IMR-90 (cell line): Measurements from ENCODE around the gene SEZ6L. TPM values are rescaled to one million over a fixed set of nuclear protein-coding genes. Genes with fewer than 3 reads are reported as not detected.

Experiments
- ATAC-seq: fragments of 200-7000 bp; cut with Tn5 transposase; 2 replicates; pipeline ENCODE4 v1.9.1; 2020; ENCODE audit warnings: low read depth, mild to moderate bottlenecking, moderate library complexity
- BruUV-seq: library from RNA; stranded (reverse); fragments of 400-500 nt; replicated peaks from 2 replicates; lab custom pipeline; 2021; lab: Mats Ljungman, UMichigan
- CTCF ChIA-PET: fragments of 300-600 bp; formaldehyde crosslinking; extraction: SDS; loops from one replicate; lab custom pipeline; 2021; ENCODE audit warnings: antibody characterized with exemption; lab: Yijun Ruan, JAX
- POLR2A ChIA-PET: fragments of 300-600 bp; sonication (Branson Sonifier 250); formaldehyde crosslinking; loops from one replicate; lab custom pipeline; 2022; ENCODE audit warnings: antibody characterized with exemption; ENCODE audit not compliant: unreplicated experiment; lab: Charles Lee
- DNase-seq: peaks from one replicate; pipeline ENCODE4 v3.0.0; 2013
- H2AFZ ChIP-seq: replicated peaks from 2 replicates; pipeline ENCODE3; 2013; ENCODE audit warnings: low read length, mild to moderate bottlenecking; ENCODE audit not compliant: poor library complexity
- H2AK5ac ChIP-seq: 2 replicates; pipeline ENCODE4 v1.6.1; 2013; ENCODE audit warnings: low read depth, low read length, inconsistent platforms
- H2AK9ac ChIP-seq: replicated peaks from 2 replicates; pipeline ENCODE3; 2013; ENCODE audit warnings: mild to moderate bottlenecking, low read depth, low read length, moderate library complexity; ENCODE audit not compliant: poor library complexity
- H2BK120ac ChIP-seq: 2 replicates; pipeline ENCODE4 v1.6.1; 2013; ENCODE audit warnings: low read depth, low read length, inconsistent platforms
- H2BK15ac ChIP-seq: 3 replicates; pipeline ENCODE4 v1.6.1; 2013; ENCODE audit warnings: low read depth, low read length, inconsistent platforms
- H2BK20ac ChIP-seq: 2 replicates; pipeline ENCODE4 v1.6.1; 2013; ENCODE audit warnings: low read depth, mild to moderate bottlenecking, inconsistent platforms, low read length, moderate library complexity
- H2BK5ac ChIP-seq: 2 replicates; pipeline ENCODE4 v1.6.1; 2013; ENCODE audit warnings: mild to moderate bottlenecking, low read depth, low read length, inconsistent platforms; ENCODE audit not compliant: poor library complexity, severe bottlenecking
- H3K14ac ChIP-seq: replicated peaks from 2 replicates; pipeline ENCODE4 v1.6.1; 2013; ENCODE audit warnings: low read depth, low read length, inconsistent platforms
- H3K18ac ChIP-seq: 2 replicates; pipeline ENCODE4 v1.6.1; 2013; ENCODE audit warnings: low read depth, low read length, control low read depth
- H3K23ac ChIP-seq: 2 replicates; pipeline ENCODE4 v1.6.1; 2013; ENCODE audit warnings: low read depth, low read length, inconsistent platforms
- H3K27ac ChIP-seq: 2 replicates; pipeline ENCODE4 v1.5.1; 2013; ENCODE audit warnings: mild to moderate bottlenecking, control low read depth, low read length; ENCODE audit not compliant: insufficient read depth
- H3K27me3 ChIP-seq: 2 replicates; pipeline ENCODE4 v1.6.1; 2013; ENCODE audit warnings: low read length; ENCODE audit not compliant: control insufficient read depth, insufficient read depth
- H3K36me3 ChIP-seq: 2 replicates; pipeline ENCODE4 v1.6.1; 2013; ENCODE audit warnings: low read length, mixed read lengths; ENCODE audit not compliant: control insufficient read depth, insufficient read depth
- H3K4ac ChIP-seq: 2 replicates; pipeline ENCODE4 v1.6.1; 2013; ENCODE audit warnings: low read depth, low read length, inconsistent platforms
- H3K4me1 ChIP-seq: 2 replicates; pipeline ENCODE4 v1.6.1; 2013; ENCODE audit warnings: low read length, mixed read lengths; ENCODE audit not compliant: control insufficient read depth, insufficient read depth
- H3K4me2 ChIP-seq: 2 replicates; pipeline ENCODE4 v1.6.1; 2013; ENCODE audit warnings: low read depth, mild to moderate bottlenecking, control low read depth, low read length, moderate library complexity
- H3K4me3 ChIP-seq: 2 replicates; pipeline ENCODE4 v1.5.1; 2013; ENCODE audit warnings: low read depth, mild to moderate bottlenecking, control low read depth, low read length, moderate library complexity; ENCODE audit not compliant: insufficient read depth
- H3K56ac ChIP-seq: 2 replicates; pipeline ENCODE4 v1.6.1; 2013; ENCODE audit warnings: low read length, inconsistent platforms; ENCODE audit not compliant: insufficient read depth; ENCODE audit errors: extremely low read depth
- H3K79me1 ChIP-seq, 2 experiments: 2 replicates each; pipeline ENCODE4 v1.6.1; 2013; ENCODE audit warnings: low read length in 2 of 2, inconsistent platforms in 1 of 2, low read depth in 1 of 2
- H3K9ac ChIP-seq: 2 replicates; pipeline ENCODE4 v1.6.1; 2013; ENCODE audit warnings: low read depth, low read length, control low read depth
- H3K9me1 ChIP-seq: 2 replicates; pipeline ENCODE4 v1.6.1; 2013; ENCODE audit warnings: low read length, inconsistent platforms; ENCODE audit not compliant: insufficient read depth
- H3K9me3 ChIP-seq: 2 replicates; pipeline ENCODE4 v1.6.1; 2013; ENCODE audit warnings: low read length; ENCODE audit not compliant: control insufficient read depth, insufficient read depth
- H4K20me1 ChIP-seq: 2 replicates; pipeline ENCODE4 v1.6.1; 2013; ENCODE audit warnings: low read length, inconsistent platforms; ENCODE audit not compliant: insufficient read depth
- H4K5ac ChIP-seq: 2 replicates; pipeline ENCODE4 v1.6.1; 2013; ENCODE audit warnings: mild to moderate bottlenecking, low read depth, low read length, control low read depth
- H4K8ac ChIP-seq, 2 experiments: 2 replicates each; pipeline ENCODE4 v1.6.1; 2013; ENCODE audit warnings: low read depth in 2 of 2, low read length in 2 of 2, control low read depth in 1 of 2, inconsistent platforms in 1 of 2
- H4K91ac ChIP-seq: 2 replicates; pipeline ENCODE4 v1.6.1; 2013; ENCODE audit warnings: low read depth, low read length, inconsistent platforms; ENCODE audit not compliant: insufficient read depth
- BHLHE40 ChIP-seq: fragments of 150-350 bp; IDR thresholded peaks from 2 replicates; pipeline ENCODE4 v1.6.1; 2016; ENCODE audit warnings: mild to moderate bottlenecking, low read depth, low read length
- ELK1 ChIP-seq: fragments of 150-350 bp; IDR thresholded peaks from 2 replicates; pipeline ENCODE4 v1.6.1; 2016; ENCODE audit warnings: low read depth, mild to moderate bottlenecking, low read length, moderate library complexity, borderline replicate concordance
- NFE2L2 ChIP-seq: fragments of 150-350 bp; IDR thresholded peaks from 2 replicates; pipeline ENCODE4 v1.6.1; 2016; ENCODE audit warnings: low read depth, mild to moderate bottlenecking, low read length
- POLR2A ChIP-seq: IDR thresholded peaks from 2 replicates; pipeline ENCODE4 v1.6.1; 2012; ENCODE audit warnings: mild to moderate bottlenecking, low read depth, low read length
- RAD21 ChIP-seq: IDR thresholded peaks from 2 replicates; pipeline ENCODE4 v1.6.1; 2012; ENCODE audit warnings: low read length, improper control_type of control experiment
- RCOR1 ChIP-seq: IDR thresholded peaks from 2 replicates; pipeline ENCODE4 v1.6.1; 2012; ENCODE audit warnings: mild to moderate bottlenecking, low read length, improper control_type of control experiment; ENCODE audit not compliant: insufficient replicate concordance
- WGBS, 2 experiments: methylation state at CpG; one replicate each; pipeline versions ENCODE4 v1.1.5 to v1.1.7; 2013; ENCODE audit warnings: missing lambda C conversion rate in 2 of 2; ENCODE audit not compliant: insufficient read length in 1 of 2; ENCODE audit errors: extremely low coverage in 2 of 2; 5-methylcytosine and 5-hydroxymethylcytosine counted together
- dilution Hi-C: fragments of 300-500 bp; cut with HindIII; formaldehyde crosslinking; loops from one replicate; pipeline ENCODE4 v1.14.3; 2018; ENCODE audit warnings: low sequenced_read_pairs; ENCODE audit not compliant: unreplicated experiment
- in situ Hi-C: fragments of 300-500 bp; cut with MboI; formaldehyde crosslinking; loops from 3 replicates; pipeline ENCODE4 v1.14.3; 2019; ENCODE audit warnings: low sequenced_read_pairs, inconsistent platforms, mixed read lengths
- intact Hi-C: fragments of 100-400 bp; cut with micrococcal nuclease; formaldehyde crosslinking; loops from 2 replicates; pipeline ENCODE4 v1.10.0; 2022
- polyA plus RNA-seq, 3 experiments: library from polyadenylated mRNA; depleted of rRNA; stranded (reverse); fragments of >200 nt; gene quantifications; 2 replicates each; pipeline ENCODE4 v1.2.3, GENCODE V29; 2012; ENCODE audit warnings: low replicate concordance in 1 of 3
- total RNA-seq: library from RNA; depleted of rRNA; stranded (reverse); fragments of >200 nt; gene quantifications from 2 replicates; pipeline ENCODE4 v1.2.3, GENCODE V29; 2012

SEZ6L gene
- total and polyA plus RNA-seq, 2 of the 4 experiments (the other 2 are of a cell fraction), result not detected

DNA sequence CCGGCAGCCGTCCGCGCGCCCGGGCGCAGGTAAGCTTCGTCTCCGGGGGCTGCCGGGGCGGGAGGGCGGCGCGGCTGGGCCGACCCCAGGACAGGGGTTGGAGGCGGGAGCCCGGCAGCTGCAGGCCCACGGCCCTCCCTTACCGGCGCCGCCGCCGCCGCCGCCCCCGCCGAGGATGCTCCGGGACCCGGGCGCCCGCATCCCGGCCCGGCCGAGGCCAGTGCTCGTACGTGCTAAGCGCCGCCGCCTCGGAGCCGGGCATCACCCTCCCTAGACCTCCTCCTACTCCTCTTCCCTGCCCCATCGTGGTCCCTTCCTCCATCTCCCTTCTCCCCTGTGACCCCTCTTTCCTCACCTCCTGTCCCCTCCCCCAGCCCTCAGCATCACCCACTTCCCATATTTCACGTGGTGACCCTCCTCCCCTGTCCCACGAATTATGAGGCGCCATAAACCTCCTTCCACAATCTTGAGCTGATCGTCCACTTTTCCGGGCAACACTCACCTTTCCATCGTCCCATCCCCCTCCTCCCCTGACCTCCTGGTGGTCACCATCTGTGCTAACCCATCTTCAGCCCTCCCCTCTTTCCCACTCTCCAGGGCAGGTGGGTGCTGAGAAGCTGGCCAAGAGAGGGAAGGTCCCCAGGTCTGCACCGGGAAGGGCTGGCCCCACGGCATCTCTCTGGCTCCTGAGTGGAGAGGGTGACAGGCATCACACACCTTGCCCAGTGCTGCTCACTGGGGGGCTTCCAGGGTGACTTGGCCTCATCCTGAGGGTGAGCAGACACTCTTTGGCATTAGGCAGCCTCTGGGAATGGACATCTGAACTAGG lies 260.4 kb downstream of the SEZ6L start (continued):
- TF ChIP-seq NFE2L2, result no peak
- no peak for TF ChIP-seq BHLHE40

GRCh38 chr22:26430600-26430999 lies 261.3 kb downstream of the SEZ6L start:
- BruUV-seq, result no TSS peak
- H2BK20ac ChIP-seq, result no peak overlapping the region
- H4K5ac ChIP-seq, result no peak overlapping the region
- no peaks in the 10 kb centered on the region for H4K20me1 ChIP-seq
- no peak overlapping the region for H3K14ac ChIP-seq
- POLR2A ChIA-PET, result no interaction called here
- no peaks in the 10 kb centered on the region for H3K9me3 ChIP-seq
- H3K36me3 ChIP-seq, result no peaks in the 10 kb centered on the region; the same call in 1 of the 2 replicates
- no peak for DNase-seq
- H3K4me3 ChIP-seq, result no peak overlapping the region
- WGBS, 2 experiments, result no CpG with 5 or more reads among the region's 2 CpGs
- no peak overlapping the region for H3K18ac ChIP-seq
- no peak overlapping the region for H4K8ac ChIP-seq
- H4K91ac ChIP-seq, result no peak overlapping the region
- no peak overlapping the region for H3K4me2 ChIP-seq
- no peak overlapping the region for H3K23ac ChIP-seq
- no peak overlapping the region for H3K4ac ChIP-seq
- H3K56ac ChIP-seq, result no peak overlapping the region
- intact Hi-C loops (no loop called here), in situ Hi-C loops (no loop called here), dilution Hi-C loops (no loop called here)
- H3K27ac ChIP-seq, result no peak overlapping the region
- H3K9ac ChIP-seq, result no peak overlapping the region
- no peak overlapping the region for H2AFZ ChIP-seq
- CTCF ChIA-PET, result interaction anchor here (1.1 kb wide), 1 partner anchor 63 kb away, joined by 3 read pairs; no protein-coding TSS in a partner anchor
- H2BK15ac ChIP-seq, result no peak overlapping the region
- H2BK120ac ChIP-seq, result no peak overlapping the region
- ATAC-seq, result no peak
- no peak for TF ChIP-seq ELK1
- TF ChIP-seq RCOR1, result no peak
- no peak for TF ChIP-seq POLR2A
- TF ChIP-seq RAD21, result no peak
- H2AK5ac ChIP-seq, result no peak overlapping the region
- H3K79me1 ChIP-seq, result no peaks in the 10 kb centered on the region
- 0 out of 2 replicates have a peak, but pooled peaks cover 6% of the 10 kb centered on the region for H3K9me1 ChIP-seq
- no peak overlapping the region for H2BK5ac ChIP-seq
- no peak overlapping the region for H2AK9ac ChIP-seq
- 0 out of 2 replicates have a peak, but pooled peaks cover 2% of the 10 kb centered on the region for H3K4me1 ChIP-seq
- peaks cover 19% of the 10 kb centered on the region for H3K27me3 ChIP-seq
